DMS153 treated with DMSO at 0.1 percent for 48 hours (cell line): ENCODE data around the gene IP6K2.
"Not testable (repeated sequence)": the region's sequence is repeated elsewhere in the genome, so short reads cannot be mapped to it uniquely, and the experiment has no call there.

Experiments
- DNase-seq: peaks from one replicate; lab custom pipeline; 2025; ENCODE audit not compliant: unreplicated experiment; lab: John Stamatoyannopoulos, UW

Gene IP6K2

GRCh38 chr3:48716982-48717746 lies at the start of gene IP6K2:
Gene IP6K2 (minus strand): TSS chr3:48717221. CDS start chr3:48695291, 21,930 bp downstream.
- peak; percentile 74 for DNase-seq

GRCh38 chr3:48765376-48765775 lies 48.4 kb upstream of the IP6K2 start:
- DNase-seq: no peak

GRCh38 chr3:48762816-48763215 lies 45.8 kb upstream of the IP6K2 start:
- no peak for DNase-seq

- DNase-seq: not testable (repeated sequence)
Measured at GRCh38 chr3:48759991-48760540, 43.0 kb upstream of the IP6K2 start.

GRCh38 chr3:48759531-48759930 lies 42.5 kb upstream of the IP6K2 start:
- not testable (repeated sequence) for DNase-seq

GRCh38 chr3:48759071-48759470 lies 42.0 kb upstream of the IP6K2 start:
- no peak for DNase-seq

GRCh38 chr3:48756640-48757039 lies 39.6 kb upstream of the IP6K2 start:
- DNase-seq: no peak

GRCh38 chr3:48750856-48751255 lies 33.8 kb upstream of the IP6K2 start:
- DNase-seq: no peak

- no peak for DNase-seq
Measured at GRCh38 chr3:48748754-48749153, 31.7 kb upstream of the IP6K2 start.

- DNase-seq: no peak
Measured at GRCh38 chr3:48747706-48748105, 30.7 kb upstream of the IP6K2 start.

- DNase-seq: no peak
Measured at GRCh38 chr3:48747015-48747615, 30.1 kb upstream of the IP6K2 start.

GRCh38 chr3:48743773-48744172 lies 26.8 kb upstream of the IP6K2 start:
- DNase-seq: no peak

- not testable (repeated sequence) for DNase-seq
Measured at GRCh38 chr3:48741226-48741625, 24.2 kb upstream of the IP6K2 start.

- no peak for DNase-seq
Measured at GRCh38 chr3:48739955-48740823, 23.2 kb upstream of the IP6K2 start.

GRCh38 chr3:48739617-48739954 lies 22.6 kb upstream of the IP6K2 start:
- DNase-seq: no peak

GRCh38 chr3:48738926-48739616 lies 22.1 kb upstream of the IP6K2 start:
- no peak for DNase-seq

GRCh38 chr3:48738144-48738536 lies 21.1 kb upstream of the IP6K2 start:
- DNase-seq: no peak

- not testable (repeated sequence) for DNase-seq
Measured at GRCh38 chr3:48735075-48735767, 18.2 kb upstream of the IP6K2 start.

- not testable (repeated sequence) for DNase-seq
Measured at GRCh38 chr3:48734541-48734940, 17.5 kb upstream of the IP6K2 start.
